GM19099 (cell line): ENCODE measurements around the gene CRKL.

Experiments
- POLR2A ChIP-seq: IDR thresholded peaks from 3 replicates; pipeline ENCODE4 v1.6.1; 2011; ENCODE audit warnings: low read depth; ENCODE audit not compliant: insufficient read length; ENCODE audit errors: extremely low read depth

The CRKL gene

GRCh38 chr22:20916916-20917810 lies at the start of gene CRKL:
TSS of gene CRKL (plus strand) at chr22:20917407. CDS start at chr22:20917935, 528 bp downstream.
- TF ChIP-seq POLR2A = peak; percentile 86

GRCh38 chr22:20868025-20868962 lies 48.9 kb upstream of the CRKL start:
- TF ChIP-seq POLR2A = no peak

GRCh38 chr22:20869234-20869633 lies 48.0 kb upstream of the CRKL start:
- TF ChIP-seq POLR2A = no peak

GRCh38 chr22:20873214-20873613 lies 44.0 kb upstream of the CRKL start:
- TF ChIP-seq POLR2A = no peak

- no peak for TF ChIP-seq POLR2A
Observed at GRCh38 chr22:20875296-20875695, 41.9 kb upstream of the CRKL start.

GRCh38 chr22:20877715-20878114 lies 39.5 kb upstream of the CRKL start:
- TF ChIP-seq POLR2A = no peak

GRCh38 chr22:20881231-20881630 lies 36.0 kb upstream of the CRKL start:
- TF ChIP-seq POLR2A = no peak

- no peak for TF ChIP-seq POLR2A
Observed at GRCh38 chr22:20881869-20882815, 35.1 kb upstream of the CRKL start.

- no peak for TF ChIP-seq POLR2A
Observed at GRCh38 chr22:20882855-20883254, 34.4 kb upstream of the CRKL start.

GRCh38 chr22:20884454-20884853 lies 32.8 kb upstream of the CRKL start:
- TF ChIP-seq POLR2A = no peak

- no peak for TF ChIP-seq POLR2A
Observed at GRCh38 chr22:20885017-20885556, 32.1 kb upstream of the CRKL start.

GRCh38 chr22:20885557-20886323 lies 31.5 kb upstream of the CRKL start:
- TF ChIP-seq POLR2A = no peak

- TF ChIP-seq POLR2A = no peak
Observed at GRCh38 chr22:20887375-20887774, 29.8 kb upstream of the CRKL start.
